Measurements from ENCODE around the gene PDE3A.

PDE3A gene

DNA sequence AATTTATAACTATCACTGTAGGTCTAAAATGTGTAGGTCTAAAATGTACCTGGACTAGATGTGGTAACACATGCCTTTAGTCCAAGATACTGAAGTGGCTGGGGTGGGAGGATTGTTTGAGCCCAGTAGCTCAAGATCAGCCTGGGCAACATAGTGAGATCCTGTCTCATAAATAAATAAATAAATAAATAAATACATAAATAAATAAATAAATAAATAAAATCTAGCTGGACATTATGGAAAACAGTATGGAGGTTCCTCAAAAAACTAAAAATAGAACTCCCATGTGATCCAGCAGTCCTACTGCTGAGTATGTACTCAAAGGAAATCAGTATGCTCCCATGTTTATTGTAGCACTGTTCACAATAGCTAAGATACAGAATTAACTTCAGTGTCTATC is 24.0 kb downstream of the PDE3A start:
- DNase-seq (ENCODE audit: insufficient read length, low spot score) (no peak), FAIRE-seq (no peak)
- TF ChIP-seq POLR2A (IDR thresholded peaks at IDR 0.05; ENCODE audit: low read depth, low read length) = no peak

DNA sequence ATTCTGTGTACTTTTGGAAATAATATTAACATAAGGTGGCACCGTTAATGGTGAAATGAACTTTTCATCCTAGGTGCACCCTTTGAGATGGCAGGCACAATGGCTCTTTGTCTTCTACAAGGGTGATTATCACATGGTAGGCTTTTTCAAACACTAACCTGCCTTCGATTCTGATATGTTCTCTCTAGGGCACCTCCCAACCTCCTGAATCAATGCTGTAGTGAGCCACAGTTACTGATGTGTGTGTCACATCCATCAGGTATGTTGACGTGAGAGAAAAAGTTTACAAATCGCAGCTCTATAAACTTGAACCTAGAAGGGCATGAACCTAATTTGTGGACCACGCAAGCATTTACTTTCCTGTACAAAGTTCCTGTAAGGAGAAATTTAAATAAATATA is 25.4 kb downstream of the PDE3A start:
- TF ChIP-seq POLR2A (IDR thresholded peaks at IDR 0.05; ENCODE audit: low read depth, low read length) = no peak
- DNase-seq (ENCODE audit: insufficient read length, low spot score) (no peak), FAIRE-seq (no peak)

DNA sequence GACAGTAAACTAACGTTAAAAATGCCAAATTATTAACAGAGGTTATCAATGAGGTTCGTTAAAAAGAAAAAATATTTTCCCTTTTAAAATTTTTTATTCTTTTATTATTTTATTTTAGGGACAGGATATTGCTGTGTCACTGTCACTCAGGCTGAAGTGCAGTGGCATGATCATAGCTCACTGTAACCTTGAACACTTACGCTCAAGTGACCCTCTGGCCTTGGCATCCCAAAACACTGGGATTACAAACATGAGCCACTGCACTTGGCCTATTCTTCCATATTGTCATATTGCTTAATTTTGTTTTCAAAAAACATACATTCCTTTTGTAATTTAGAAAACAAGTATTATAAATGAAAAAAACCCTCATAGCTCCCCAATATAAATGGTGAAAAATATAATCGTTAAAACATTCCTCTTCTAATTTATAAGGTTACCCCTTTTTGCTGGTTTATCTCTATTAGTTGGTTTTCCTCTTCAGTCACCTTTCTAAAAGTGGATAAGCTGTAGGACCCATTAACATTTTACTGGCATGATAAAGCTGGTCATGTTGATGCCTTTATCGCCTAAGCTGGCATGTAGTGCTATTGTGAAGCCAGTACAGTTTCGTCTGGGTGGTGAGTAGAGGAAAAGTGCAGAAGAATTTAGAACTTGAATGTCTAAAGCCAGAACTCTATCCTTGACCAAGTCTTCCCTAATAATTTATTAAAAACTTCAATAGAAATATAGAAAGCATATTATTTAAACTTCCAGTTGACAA is 27.6 kb downstream of the PDE3A start:
- TF ChIP-seq POLR2A (IDR thresholded peaks at IDR 0.05; ENCODE audit: low read depth, low read length) = no peak
- no peak for FAIRE-seq
- DNase-seq (ENCODE audit: insufficient read length, low spot score) = no peak

DNA sequence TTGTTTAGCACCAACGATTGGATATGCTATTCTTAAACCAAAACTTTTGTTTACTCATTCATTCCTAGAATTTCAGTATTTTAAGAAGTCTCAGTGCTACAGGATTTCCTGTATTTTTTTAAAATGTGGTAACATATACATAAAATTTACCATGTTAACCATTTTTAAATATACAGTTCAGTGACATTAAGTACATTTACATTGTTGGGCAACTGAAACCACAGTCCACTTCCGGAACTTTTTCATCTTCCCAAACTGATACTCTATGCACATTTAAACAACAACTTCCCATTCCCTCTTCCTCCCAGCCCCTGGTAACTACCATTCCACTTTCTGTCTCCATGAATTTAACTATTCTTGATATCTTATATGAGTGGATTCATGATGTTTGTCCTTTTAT is 30.3 kb downstream of the PDE3A start:
- no peak for FAIRE-seq
- no peak for DNase-seq (ENCODE audit: insufficient read length, low spot score)
- TF ChIP-seq POLR2A (IDR thresholded peaks at IDR 0.05; ENCODE audit: low read depth, low read length) = no peak

DNA sequence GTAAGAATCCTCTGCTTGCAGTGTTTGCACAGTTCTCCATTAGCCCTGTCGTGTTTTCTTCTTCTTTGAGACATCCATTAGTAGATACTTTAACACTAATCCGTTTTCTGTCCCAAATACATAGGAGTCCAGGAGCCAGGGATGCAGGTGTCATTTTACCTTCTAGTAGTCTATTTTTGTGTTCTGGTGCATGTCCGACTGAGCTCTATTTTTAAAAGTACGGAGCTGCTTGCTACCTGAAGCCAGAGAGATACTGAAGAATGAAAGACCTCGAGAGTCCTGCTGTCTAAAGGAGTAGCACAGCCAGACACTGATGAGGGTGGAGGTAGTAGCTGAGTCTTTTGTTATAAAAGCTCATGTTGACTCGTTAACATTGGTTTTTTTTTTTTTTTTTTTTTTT is 31.7 kb downstream of the PDE3A start:
- no peak for DNase-seq (ENCODE audit: insufficient read length, low spot score)
- TF ChIP-seq POLR2A (IDR thresholded peaks at IDR 0.05; ENCODE audit: low read depth, low read length) = no peak
- FAIRE-seq = no peak

DNA sequence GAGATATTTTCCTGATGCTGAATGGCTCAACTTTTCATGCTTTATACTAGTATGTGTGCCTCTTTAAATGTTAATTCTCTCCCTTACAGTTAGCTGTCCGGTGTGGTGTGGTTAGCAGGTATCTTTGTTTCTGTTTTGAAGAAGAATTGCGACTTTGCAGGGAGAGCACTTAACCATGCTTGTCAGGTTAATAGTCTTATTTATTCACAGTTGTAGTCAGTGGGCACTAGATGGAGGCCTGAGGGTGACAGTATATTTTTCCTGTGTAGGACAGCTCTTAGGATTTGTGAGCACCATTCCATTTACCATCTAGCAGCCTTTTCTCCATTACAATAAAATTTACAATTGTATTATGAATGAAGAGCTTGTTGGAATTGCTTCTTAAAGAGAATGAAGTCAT is 34.9 kb downstream of the PDE3A start:
- TF ChIP-seq POLR2A (IDR thresholded peaks at IDR 0.05; ENCODE audit: low read depth, low read length) = no peak
- FAIRE-seq (no peak), DNase-seq (ENCODE audit: insufficient read length, low spot score) (no peak)

DNA sequence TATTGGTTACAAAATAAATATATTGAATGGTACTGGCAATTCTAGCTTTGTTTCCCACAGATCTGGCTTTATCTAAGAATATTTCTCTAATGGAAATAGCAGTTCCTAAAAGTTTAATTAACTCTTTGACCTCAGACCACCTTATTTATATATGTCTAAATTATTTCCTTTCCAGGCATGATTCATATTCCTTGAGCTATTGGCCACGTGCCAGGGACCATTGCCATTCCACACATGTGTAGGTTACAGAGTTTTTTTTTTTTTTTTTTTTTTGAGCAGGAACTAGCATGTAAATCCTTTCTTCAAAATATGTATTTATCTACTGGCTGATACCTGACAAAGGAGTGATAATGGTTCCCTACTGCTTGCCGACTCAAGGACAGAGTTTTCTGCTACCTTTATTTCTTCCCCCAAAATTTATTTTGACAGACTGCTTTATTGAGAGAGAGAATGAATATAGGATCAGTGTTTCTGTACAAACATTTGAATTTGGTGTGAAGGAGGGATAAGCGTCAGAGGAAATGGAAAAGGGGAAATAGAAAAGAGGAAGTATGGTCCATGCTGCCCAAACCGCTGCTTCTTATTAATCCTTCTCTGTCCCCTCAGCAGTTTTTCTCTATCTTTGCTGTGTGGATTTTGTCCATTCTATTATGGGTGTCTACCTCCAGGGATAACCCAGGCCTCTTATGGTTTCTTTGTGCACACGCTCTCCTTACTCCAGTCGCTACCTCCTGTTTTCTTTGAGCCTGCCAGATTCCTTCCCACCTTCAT is 36.4 kb downstream of the PDE3A start:
- DNase-seq (ENCODE audit: insufficient read length, low spot score) (no peak), FAIRE-seq (no peak)
- no peak for TF ChIP-seq POLR2A (IDR thresholded peaks at IDR 0.05; ENCODE audit: low read depth, low read length)

DNA sequence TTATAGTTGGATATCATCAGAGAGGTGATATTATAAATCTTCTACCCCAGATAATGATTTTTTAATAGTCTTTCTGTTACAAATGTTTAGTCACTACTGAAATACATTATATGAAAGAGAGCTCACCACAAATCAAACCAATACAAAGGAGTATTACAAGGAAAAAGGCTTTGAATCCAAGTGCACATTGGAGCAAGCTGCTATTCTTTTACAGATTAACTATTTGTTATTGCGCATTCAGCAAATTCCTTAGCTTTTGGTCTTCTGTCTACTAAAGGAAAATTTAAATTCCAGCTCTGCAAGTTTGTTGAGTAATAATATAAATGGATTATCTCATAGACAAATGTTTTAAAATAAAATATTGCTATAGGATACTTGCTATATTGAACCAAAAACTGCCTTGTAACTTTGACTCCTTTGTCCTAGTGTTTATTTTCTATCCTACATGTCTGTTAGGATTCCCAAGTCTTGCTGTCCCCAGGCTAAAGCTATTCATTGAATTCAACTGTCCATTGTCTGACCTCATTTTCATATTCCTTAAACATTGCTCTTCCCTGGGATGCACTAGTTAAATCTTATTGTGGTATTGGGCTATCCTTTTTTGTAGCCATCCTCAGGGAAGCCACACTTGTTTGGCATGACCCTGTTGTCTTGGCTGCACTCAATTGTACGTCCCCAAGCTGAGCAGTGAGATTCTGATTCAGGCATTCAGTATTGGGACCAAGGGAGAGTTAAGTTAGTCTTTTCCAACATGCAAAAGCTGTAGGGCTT is 41.5 kb downstream of the PDE3A start:
- no peak for DNase-seq (ENCODE audit: insufficient read length, low spot score)
- no peak for TF ChIP-seq POLR2A (IDR thresholded peaks at IDR 0.05; ENCODE audit: low read depth, low read length)
- no peak for FAIRE-seq

DNA sequence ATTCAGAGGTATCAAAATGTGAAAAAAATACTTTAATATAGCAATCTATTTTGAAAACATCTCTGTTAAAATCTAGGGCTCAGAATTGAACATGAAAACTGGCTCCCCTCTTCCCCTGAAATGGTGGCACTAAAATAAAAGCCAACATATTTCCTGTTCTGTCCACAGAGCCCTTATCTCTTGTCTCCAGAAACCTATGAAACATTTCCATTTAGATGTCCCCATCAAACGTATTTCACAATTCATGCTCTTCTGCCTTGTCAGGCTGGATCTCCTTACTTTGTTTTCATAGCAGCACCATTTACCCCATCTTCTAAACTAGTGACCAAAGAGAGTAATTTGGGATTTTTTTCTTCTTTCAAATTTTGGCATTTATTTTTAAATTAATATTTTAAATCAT is 42.4 kb downstream of the PDE3A start:
- no peak for DNase-seq (ENCODE audit: insufficient read length, low spot score)

DNA sequence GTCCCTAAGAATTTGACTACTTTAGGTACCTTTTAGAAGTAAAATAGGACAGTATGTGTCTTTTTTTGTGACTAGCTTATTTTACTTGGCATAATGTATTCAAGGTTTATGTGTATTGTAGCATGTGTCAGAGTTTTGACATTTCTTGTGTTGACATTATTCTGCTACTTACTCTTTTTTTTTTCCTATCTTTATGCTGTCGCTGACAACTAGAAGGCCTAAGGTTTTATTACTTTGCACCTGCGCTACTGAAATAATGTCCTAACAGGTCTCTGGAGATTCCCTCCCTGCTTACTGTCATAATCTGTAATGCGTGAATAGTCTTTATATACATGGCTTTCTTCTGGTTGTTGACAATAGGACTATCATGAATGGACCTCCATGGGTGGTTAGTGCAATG is 43.0 kb downstream of the PDE3A start:
- DNase-seq (ENCODE audit: insufficient read length, low spot score) (no peak), FAIRE-seq (no peak)
- TF ChIP-seq POLR2A (IDR thresholded peaks at IDR 0.05; ENCODE audit: low read depth, low read length) = no peak

More for the DNA sequence above, 42.4 kb downstream of the PDE3A start:
- no peak for TF ChIP-seq POLR2A (IDR thresholded peaks at IDR 0.05; ENCODE audit: low read depth, low read length)
- no peak for FAIRE-seq

DNA sequence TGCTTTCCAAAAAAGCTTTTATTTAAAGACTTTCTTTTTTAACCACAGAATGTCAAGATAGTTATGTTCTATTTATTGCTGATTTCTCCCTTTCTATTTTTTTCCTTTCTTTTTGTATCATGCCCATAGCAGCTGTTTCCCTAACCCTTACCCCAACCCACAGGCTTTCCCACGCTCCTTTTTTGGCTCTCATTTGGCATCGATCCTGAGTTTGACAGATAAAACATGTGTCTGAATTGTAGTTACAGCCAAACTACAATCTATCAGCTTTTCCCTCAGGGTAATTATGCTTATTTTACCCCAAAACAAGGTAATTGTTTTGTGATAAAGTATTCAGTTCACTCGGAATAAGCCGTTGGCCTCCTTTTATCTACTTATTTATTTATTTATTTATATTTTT is 46.7 kb downstream of the PDE3A start:
- TF ChIP-seq POLR2A (IDR thresholded peaks at IDR 0.05; ENCODE audit: low read depth, low read length) = no peak
- FAIRE-seq (no peak), DNase-seq (ENCODE audit: insufficient read length, low spot score) (no peak)

DNA sequence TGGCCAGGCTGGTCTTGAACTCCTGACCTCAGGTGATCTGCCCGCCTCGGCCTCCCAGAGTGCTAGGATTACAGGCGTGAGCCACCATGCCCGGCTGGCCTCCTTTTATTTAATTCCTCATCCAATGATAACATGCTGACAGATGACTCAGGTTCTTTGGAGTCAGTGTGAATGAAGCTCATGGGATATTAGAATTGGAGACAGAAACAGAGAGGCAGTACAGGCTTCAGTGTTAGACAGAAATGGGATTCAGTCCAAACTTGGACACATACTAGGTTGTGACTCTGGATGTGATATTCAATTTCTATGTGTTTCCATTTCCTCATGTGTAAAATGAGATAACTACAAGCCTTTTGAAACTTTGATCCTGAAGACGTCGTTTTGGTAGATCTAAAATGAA is 47.3 kb downstream of the PDE3A start:
- no peak for TF ChIP-seq POLR2A (IDR thresholded peaks at IDR 0.05; ENCODE audit: low read depth, low read length)
- DNase-seq (ENCODE audit: insufficient read length, low spot score) (no peak), FAIRE-seq (no peak)

DNA sequence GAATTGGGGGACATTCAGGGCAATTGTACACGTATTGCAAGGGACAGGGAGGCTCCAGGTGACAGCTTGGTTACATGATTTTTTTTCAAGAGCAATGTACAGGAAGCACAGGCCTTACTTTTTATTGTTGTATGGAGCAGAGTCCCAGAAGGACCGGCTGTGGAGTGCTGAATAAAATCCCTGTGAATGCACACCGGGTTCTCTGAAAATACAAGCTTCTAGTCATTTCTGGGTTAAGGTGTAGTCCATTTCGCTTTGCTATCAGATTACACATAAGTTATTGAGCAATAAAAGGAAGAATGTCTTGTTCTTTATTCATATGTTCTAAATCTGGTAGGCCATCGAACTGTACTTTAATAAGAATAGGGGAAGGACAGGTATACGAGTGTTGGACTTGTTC is 52.2 kb downstream of the PDE3A start:
- TF ChIP-seq POLR2A (IDR thresholded peaks at IDR 0.05; ENCODE audit: low read depth, low read length) = no peak
- DNase-seq (ENCODE audit: insufficient read length, low spot score) = no peak
- FAIRE-seq = no peak

DNA sequence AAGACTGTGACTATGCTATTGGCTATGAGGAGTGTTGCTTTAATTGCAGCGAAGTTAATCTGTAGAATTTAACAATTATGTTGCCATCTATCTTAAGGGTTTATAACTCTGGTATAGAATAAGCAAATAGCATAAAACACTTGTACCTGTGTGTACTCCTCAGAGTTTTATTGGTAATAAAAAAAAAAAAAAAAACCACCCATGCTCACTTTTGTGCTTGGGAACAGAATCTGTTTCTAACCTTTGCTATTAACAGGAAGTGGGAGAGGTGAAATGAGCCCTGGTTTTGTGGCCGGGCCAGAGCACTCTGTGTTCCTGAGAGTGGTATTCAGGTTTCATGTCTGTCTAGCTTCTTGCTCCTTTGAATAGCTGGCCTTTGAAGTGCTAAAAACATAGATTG is 53.1 kb downstream of the PDE3A start:
- DNase-seq (ENCODE audit: insufficient read length, low spot score) (no peak), FAIRE-seq (no peak)
- TF ChIP-seq POLR2A (IDR thresholded peaks at IDR 0.05; ENCODE audit: low read depth, low read length) = no peak

Data from H54 (cell line).